Measurements from ENCODE around the gene TBC1D10A.

Gene TBC1D10A

GRCh38 chr22:30246814-30247376 lies 79.8 kb downstream of the TBC1D10A start:
- peak overlapping the region; percentile 48 for H3K4me3 ChIP-seq (ENCODE audit: low read length)
- TF ChIP-seq, protein P1, sequence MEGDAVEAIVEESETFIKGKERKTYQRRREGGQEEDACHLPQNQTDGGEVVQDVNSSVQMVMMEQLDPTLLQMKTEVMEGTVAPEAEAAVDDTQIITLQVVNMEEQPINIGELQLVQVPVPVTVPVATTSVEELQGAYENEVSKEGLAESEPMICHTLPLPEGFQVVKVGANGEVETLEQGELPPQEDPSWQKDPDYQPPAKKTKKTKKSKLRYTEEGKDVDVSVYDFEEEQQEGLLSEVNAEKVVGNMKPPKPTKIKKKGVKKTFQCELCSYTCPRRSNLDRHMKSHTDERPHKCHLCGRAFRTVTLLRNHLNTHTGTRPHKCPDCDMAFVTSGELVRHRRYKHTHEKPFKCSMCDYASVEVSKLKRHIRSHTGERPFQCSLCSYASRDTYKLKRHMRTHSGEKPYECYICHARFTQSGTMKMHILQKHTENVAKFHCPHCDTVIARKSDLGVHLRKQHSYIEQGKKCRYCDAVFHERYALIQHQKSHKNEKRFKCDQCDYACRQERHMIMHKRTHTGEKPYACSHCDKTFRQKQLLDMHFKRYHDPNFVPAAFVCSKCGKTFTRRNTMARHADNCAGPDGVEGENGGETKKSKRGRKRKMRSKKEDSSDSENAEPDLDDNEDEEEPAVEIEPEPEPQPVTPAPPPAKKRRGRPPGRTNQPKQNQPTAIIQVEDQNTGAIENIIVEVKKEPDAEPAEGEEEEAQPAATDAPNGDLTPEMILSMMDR (conservative IDR thresholded peaks at IDR 0.05; ENCODE audit: low read length): no peak
- no peak for DNase-seq (ENCODE audit: low read depth)

DNA sequence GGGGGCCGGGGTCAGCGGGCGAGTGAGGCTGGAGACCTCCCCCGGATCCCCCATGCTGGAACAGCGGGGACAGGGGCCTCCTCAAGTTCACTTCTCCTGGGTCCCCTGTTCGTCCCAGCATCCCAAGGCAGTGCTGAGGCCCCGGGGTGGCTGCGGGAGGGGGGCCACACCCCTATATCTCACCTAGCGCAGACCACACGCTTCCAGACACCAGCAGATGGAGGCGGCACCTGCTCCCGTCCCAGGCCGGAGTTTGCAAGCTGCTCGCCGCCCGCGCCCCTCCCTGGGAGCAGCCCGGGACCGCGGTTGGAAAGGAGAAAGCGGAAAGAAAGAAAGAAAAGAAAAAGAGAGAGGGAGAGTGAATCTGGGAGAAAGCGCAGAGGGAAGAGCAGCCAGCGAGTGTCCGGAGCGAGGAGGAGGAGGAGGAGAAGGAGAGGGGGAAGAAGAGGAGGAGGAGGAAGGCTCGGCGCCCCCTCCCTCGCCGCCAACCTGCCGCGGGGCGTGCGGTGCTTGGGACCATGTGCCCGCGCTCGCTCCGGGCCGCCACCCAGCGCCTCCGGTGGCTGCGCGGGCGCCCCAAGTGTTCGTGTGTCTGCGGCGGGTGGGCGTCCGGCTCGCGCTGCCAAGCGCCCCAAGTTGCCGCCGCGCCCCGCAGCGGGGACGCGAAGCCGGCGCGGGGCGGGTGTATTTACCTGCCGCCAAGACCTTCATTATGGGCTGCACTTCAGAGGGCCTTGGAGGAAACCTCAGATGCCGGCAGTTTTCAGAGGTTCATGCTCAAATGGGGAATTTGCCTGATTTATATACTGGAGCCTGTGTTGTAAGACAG lies 80.5 kb downstream of the TBC1D10A start, which contains the start of gene LIF:
Gene LIF (minus strand): TSS at position 775 of the 829 bp plus-strand sequence. CDS start 64 bp downstream, at position 711.
- H3K4me3 ChIP-seq (ENCODE audit: low read length): peak within 1 kb of the TSS; percentile 58
- peak; percentile 44 for DNase-seq (ENCODE audit: low read depth)
- TF ChIP-seq, protein P1 (conservative IDR thresholded peaks at IDR 0.05; ENCODE audit: low read length): no peak

GRCh38 chr22:30245181-30245984 lies 81.4 kb downstream of the TBC1D10A start:
- H3K4me3 ChIP-seq (ENCODE audit: low read length): peak overlapping the region; percentile 58
- TF ChIP-seq, protein P1 (conservative IDR thresholded peaks at IDR 0.05; ENCODE audit: low read length): no peak
- DNase-seq (ENCODE audit: low read depth): no peak

DNA sequence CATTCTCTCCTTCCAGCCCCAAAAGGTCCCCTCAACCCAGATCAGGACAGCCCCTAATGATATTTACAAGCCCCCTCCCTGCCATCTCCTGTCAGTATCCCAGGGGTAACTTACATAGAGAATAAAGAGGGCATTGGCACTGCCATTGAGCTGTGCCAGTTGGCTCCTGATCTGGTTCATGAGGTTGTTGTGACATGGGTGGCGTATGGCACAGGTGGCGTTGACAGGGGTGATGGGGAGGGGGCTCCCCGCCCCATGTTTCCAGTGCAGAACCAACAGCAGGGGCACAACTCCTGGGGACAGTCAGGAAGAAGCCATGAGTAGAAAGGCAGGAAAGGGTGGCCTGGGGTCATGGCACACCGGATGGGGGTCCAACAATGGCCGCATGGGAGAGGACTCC lies 82.1 kb downstream of the TBC1D10A start:
- TF ChIP-seq, protein P1 (conservative IDR thresholded peaks at IDR 0.05; ENCODE audit: low read length): no peak
- DNase-seq (ENCODE audit: low read depth): no peak
- H3K4me3 ChIP-seq (ENCODE audit: low read length): no peak overlapping the region

DNA sequence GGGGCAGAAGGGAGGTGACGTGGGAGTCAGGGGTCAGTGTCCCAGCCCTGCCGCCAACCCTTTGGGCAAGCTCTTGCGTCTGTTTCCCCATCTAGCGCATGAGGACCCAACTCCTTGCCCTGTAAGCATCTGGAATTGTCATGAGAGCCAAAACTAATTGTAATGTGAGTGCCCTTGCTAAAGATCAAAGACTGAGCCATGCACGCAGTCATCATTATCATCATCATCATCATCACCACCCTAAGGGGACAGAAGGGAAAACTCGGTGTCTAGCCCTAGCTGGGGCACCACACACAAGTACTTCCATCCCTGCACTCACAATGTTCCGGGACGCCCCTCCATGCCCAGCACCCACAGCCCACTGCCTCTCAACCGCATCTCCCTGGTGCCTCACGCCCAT lies 82.7 kb downstream of the TBC1D10A start:
- no peak overlapping the region for H3K4me3 ChIP-seq (ENCODE audit: low read length)
- TF ChIP-seq, protein P1 (conservative IDR thresholded peaks at IDR 0.05; ENCODE audit: low read length): no peak
- no peak for DNase-seq (ENCODE audit: low read depth)

GRCh38 chr22:30243661-30244060 lies 83.1 kb downstream of the TBC1D10A start:
- DNase-seq (ENCODE audit: low read depth): no peak
- TF ChIP-seq, protein P1 (conservative IDR thresholded peaks at IDR 0.05; ENCODE audit: low read length): no peak
- H3K4me3 ChIP-seq (ENCODE audit: low read length): no peak overlapping the region
